8988T (cell line): ENCODE results near the gene ARHGAP30.

ENCODE experiments used
- DNase-seq: peaks from one replicate; pipeline ENCODE4 v3.0.0; 2011

Gene ARHGAP30

GRCh38 chr1:161008869-161009510 is 60.7 kb downstream of the ARHGAP30 start:
- DNase-seq = no peak

- DNase-seq = no peak
Measured at GRCh38 chr1:161007369-161007768, 62.3 kb downstream of the ARHGAP30 start.

- DNase-seq = no peak
Measured at GRCh38 chr1:161006563-161006962, 63.1 kb downstream of the ARHGAP30 start.

GRCh38 chr1:161001525-161001924 is 68.2 kb downstream of the ARHGAP30 start:
- no peak for DNase-seq

GRCh38 chr1:161000736-161001480 is 68.8 kb downstream of the ARHGAP30 start:
- DNase-seq = no peak

GRCh38 chr1:160999376-160999775 is 70.3 kb downstream of the ARHGAP30 start:
- DNase-seq = no peak

GRCh38 chr1:160997323-160998038 is 72.2 kb downstream of the ARHGAP30 start:
- peak; percentile 56 for DNase-seq
